Stimulated activated CD4-positive, alpha-beta T cell treated with anti-CD3 and anti-CD28 coated beads, Interleukin-12 subunit alpha, Interleukin-12 subunit beta, amount 100 ng/mL, for 4 hours (primary cell): ENCODE results near the gene OR4N2.
"Not testable (repeated sequence)": the region's sequence is repeated elsewhere in the genome, so short reads cannot be mapped to it uniquely, and the experiment has no call there.

Experiments
- DNase-seq: peaks from one replicate; pipeline ENCODE4 v3.0.0-alpha.2; 2020

Gene OR4N2, protein sequence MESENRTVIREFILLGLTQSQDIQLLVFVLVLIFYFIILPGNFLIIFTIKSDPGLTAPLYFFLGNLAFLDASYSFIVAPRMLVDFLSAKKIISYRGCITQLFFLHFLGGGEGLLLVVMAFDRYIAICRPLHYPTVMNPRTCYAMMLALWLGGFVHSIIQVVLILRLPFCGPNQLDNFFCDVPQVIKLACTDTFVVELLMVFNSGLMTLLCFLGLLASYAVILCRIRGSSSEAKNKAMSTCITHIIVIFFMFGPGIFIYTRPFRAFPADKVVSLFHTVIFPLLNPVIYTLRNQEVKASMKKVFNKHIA

DNA sequence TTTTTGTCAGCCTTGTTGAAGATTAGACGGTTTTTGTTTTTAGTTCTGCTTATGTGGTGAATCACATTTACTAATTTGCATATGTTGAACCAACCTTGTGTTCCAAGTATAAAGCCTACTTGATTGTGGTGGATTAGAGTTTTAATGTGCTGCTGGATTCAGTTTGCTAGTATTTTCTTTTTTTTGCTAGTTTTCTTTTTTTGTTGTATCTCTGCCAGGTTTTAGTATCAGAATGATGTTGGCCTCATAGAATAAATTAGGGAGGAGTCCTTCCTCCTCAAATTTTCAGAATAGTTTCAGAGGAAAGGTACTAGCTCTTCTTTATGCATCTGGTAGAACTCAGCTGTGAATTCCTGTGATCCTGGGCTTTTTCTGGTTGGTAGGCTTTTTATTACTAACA lies at the start of gene OR4N2:
TSS of gene OR4N2 (plus strand) at position 301 of the 400 bp plus-strand sequence. CDS start 23,679 bp downstream, outside the sequence.
- DNase-seq = not testable (repeated sequence)

DNA sequence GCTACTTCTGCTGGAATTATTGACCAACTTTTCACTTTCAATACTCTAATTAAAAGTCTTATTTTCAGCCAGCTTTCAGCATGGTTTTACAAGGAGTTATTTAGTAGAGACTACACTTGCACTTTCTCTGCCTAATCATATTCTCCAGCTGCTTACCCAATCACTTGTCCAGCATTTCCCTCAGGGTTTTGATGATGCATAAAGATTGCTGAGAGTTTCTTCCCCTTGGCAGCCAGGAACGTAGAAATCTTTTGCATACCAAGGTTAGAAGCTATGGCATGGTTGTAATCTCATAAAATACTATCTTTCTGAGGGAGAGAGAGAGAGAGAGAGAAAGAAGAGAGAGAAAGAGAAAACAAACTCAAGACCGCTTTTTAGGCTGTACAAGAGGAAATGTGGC lies 49.4 kb upstream of the OR4N2 start:
- DNase-seq = no peak

DNA sequence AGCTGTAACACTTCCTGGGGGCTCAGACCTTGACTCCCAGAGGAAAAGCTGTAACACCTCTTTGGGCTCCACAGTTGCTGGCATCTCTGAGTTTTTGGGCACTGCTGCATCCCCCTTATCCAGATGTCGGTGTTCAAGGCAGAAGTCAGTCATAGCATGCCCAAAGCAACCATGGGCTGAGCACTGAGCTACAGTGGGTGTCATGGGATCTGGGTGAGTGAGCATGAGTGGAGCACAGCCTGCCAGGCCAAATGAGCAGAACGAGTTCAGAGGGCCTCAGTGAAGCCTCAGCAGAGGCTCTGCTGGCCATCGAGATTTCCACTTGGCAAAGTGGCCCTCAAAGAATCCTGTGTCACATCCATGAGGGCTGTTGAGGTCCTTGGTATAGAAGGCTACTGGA lies 32.1 kb upstream of the OR4N2 start:
- DNase-seq = not testable (repeated sequence)

DNA sequence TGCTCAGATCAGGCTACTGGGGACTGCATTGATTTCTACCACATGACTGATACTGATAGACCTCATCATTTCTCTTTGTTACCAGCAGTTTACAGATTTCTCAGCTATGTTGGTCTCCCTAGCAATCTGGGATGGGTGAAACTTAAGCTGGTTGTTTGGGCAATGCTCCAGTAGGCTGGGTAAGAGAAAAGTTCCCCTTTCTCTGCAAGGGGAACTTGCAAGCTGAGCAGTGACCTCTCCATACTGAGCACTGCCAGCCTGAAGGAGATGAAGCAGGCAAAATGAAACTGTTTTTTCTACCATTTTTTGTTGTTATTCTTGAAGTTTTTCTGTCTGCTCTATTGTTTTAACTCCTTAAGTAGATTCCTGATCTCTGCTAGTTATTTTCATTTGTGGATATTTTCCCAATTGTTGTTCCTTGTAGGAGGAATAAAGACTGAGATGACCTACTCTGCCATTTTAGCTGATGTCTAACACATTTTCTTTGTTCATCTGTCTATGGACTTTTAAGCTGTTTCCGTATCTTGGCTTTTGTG lies 31.6 kb upstream of the OR4N2 start:
- DNase-seq = no peak

DNA sequence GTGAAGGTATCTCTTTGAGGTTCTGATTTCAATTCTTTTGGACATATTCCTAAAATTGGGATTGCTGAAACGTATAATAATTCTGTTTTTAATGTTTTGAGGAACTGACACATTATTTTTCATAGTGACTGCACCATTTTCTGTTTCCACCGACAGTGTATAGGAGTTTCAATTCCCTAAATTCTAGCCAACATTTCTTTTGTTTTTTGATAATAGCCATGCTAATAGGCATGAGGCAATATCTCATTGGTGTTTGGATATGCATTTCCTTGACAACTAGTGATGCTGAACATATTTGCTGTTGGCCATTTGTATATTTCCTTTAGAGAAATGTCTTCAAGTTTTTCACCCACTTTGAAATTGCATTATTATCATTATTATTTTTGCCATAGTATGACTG lies 31.1 kb upstream of the OR4N2 start:
- not testable (repeated sequence) for DNase-seq

DNA sequence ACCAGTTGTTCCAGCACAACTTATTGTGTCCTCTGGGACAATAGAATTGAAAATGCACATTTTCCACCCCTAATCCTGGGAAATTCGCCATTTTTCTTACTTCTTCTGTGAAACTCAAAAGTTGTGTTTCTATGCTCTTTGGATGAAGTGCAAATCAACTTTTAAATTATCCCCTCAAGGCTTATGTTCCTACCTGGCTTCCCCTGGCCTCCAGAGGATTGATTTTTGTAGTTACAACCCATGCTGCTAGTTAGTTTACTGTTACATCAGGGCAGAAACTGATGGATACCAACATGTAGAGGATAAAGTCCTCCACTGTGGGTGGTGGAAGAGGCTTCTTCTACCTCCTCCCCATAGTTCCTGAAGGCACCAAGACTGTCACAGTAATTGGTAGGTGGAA lies 30.4 kb upstream of the OR4N2 start, which contains the start of gene OR4M1:
TSS of gene OR4M1 (plus strand) at position 301 of the 400 bp plus-strand sequence. CDS start 6,819 bp downstream, outside the sequence.
- DNase-seq = not testable (repeated sequence)

DNA sequence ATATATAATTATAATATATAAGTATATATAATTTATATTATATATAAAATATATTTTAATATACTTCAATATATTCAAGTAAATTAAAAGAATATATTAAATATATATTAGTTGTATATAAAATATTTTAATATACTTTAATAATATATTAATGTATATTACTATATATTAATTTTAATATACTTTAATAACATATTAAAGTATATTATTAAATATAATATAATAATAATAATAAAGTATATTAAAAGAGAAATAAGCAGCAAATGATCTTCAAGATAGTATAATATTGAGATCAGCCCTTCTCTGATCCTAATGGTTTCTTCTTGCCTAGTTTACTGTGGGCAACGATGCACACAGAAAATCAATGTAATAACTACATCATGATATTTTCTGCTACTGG lies 28.0 kb upstream of the OR4N2 start:
- no peak for DNase-seq

DNA sequence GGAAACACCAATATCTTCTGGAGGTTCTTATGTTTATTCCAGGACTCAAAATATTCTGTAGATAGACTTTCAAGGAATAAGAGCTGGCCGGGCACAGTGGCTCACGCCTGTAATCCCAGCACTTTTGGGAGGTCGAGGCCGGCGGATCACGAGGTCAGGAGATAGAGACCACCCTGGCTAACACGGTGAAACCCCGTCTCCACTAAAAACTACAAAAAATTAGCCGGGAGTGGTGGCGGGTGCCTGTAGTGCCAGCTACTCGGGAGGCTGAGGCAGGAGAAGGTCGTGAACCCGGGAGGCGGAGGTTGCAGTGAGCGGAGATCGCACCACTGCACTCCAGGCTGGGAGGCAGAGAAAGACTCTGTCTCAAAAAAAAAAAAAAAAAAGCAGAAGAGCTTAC lies 17.7 kb upstream of the OR4N2 start:
- not testable (repeated sequence) for DNase-seq

DNA sequence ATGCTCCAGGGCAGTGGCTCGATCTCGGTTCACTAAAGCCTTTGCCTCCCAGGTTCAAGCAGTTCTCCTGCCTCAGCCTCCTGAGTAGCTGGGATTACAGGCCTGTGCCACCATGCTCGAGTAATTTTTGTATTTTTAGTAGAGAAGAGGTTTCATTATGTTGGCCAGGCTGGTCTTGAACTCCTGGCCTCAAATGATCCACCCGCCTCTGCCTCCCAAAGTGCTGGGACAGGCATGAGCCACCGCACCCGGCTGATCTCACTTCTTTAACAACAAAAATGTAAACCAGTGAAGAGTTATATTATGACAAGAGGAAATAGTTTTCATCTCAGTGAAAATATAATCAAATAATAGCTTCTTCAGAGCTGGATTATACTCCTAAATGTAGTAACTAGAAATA lies 16.3 kb upstream of the OR4N2 start:
- not testable (repeated sequence) for DNase-seq

DNA sequence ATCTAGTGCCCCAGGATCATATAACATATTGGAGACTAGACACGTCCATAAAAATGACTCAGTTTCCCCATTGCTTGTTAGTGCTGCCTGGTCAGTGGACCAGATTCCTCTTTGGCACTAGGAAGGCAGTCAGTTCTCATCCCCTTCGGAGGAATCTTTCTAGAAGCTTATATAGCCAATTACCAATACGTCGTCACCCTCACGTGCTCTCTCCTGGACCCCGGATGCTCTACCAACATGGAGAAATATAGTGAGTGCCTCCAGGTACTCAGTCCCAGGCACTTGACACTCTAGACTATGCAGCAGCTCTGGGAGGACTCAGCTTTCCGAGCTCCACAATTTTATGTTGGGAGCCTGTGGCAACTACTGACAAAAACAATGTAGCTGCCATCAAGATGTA lies 15.4 kb upstream of the OR4N2 start:
- DNase-seq = not testable (repeated sequence)

DNA sequence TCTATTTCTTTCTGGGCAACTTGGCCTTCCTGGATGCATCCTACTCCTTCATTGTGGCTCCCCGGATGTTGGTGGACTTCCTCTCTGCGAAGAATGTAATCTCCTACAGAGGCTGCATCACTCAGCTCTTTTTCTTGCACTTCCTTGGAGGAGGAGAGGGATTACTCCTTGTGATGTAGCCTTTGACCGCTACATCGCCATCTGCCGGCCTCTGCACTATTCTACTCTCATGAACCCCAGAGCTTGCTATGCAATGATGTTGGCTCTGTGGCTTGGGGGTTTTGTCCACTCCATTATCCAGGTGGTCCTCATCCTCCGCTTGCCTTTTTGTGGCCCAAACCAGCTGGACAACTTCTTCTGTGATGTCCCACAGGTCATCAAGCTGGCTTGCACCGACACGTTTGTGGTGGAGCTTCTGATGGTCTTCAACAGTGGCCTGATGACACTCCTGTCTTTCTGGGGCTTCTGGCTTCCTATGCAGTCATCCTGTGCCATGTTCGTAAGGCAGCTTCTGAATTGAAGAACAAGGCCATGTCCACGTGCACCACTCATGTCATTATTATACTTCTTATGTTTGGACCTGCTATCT lies 7.0 kb upstream of the OR4N2 start:
- not testable (repeated sequence) for DNase-seq

DNA sequence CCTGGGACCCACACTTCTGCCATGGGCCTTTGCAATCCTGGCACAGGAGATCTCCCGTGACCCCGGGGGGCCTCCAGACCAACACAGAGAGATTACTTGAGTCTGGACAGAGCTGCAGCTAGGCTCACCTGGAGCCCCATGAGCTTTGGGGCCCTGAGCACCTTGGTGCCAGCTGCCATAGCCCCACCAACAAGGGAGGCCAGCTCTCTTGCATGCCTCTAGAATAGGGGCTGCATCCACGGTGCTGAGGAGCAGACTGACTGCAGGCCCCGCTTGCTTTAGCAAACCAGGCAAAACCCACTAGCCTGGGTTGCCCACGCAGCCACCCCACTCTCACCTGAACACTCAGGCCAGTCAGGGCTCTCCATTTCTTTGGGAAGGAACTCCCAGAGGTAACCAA lies 3.7 kb upstream of the OR4N2 start:
- DNase-seq = no peak

DNA sequence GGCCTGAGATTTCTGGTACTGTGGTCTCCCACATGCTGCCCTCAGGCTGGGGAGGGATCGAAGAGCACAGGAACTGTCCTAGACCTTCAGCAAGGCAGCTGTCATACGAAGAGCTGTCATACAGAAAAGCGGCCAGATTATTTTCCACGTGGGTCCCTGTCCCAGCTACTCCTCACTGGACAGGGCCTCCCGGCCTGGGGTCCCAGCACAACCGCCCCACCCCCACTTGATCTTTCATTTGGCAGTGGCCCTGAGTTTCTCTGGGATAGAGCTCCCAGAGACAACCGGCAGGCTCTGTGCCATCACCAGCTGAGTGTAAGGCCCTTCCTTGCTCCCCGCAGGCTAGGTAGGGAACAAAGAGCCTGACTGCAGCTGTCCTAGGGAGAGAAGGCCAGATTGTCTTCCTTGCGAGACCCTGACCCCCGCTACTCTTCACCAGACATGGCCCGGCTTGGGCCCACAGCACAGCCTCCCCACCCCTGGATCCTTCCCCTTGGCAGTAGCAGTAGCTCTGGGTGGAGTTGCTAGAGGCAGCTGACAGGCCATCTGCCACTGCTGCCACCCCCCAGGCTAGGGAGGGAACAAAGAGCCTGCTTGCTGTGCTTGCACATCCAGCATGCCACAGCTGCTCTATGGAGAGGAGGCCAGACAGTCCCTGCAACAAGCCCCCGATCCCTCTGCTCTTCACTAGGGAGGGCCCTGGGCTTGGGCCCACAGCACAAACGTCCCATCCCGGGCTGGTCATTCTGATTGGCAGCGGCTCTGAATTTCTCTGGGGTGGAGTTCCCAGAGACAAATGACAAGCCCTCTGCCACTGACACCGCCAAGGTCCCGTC lies 3.1 kb upstream of the OR4N2 start:
- no peak for DNase-seq

DNA sequence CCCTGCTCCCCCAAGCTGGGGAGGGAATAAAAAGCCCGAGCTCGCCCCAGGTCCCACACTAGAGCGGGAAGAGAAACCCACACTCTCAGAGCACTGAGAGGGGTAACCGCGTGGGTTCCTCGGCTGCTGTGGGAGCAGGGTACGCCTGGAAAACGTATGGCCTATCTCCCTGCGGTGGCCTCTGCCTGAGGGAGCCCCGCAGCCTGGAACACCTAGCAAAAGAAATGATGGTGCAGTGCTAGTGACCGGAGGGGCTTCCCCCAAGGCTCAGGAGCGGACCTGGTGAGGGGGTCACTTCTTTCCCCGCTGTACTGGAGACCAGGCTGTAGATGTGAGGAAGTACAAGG lies 2.5 kb upstream of the OR4N2 start:
- DNase-seq = no peak

DNA sequence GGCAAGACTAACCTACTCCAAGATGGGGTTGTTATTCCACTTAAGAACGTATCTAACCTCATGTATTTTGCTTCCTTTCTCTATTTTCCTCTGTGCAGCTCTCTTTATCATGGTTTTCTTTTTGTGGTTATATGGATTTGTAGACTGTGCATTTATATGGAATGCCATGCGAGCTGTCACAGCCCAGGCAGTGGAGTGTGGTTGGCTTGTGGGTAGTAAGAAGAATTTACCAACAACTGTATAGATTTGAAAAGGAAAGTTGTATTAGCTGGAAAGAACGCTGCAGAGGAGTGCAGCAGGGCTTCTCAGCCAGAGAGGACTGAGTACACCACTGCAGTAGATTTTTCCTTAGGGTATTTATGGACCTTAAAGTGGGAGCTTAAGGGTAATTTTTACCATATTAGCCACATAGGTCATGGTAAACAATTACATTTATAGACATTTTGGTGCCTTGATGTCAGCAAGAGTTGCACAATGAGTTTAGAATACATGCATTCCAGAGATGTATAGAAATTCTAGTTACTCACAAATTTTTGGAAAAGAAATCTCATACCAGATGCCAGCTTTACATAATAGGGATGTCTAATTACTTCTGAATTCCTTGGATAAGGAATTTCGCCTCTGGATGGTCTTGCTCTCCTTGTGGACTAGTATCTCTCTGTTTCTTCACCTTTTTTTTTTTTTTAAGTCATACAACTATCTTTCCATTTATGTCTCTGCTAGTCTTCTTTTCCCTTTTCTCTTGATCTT lies 9.8 kb downstream of the OR4N2 start:
- not testable (repeated sequence) for DNase-seq

DNA sequence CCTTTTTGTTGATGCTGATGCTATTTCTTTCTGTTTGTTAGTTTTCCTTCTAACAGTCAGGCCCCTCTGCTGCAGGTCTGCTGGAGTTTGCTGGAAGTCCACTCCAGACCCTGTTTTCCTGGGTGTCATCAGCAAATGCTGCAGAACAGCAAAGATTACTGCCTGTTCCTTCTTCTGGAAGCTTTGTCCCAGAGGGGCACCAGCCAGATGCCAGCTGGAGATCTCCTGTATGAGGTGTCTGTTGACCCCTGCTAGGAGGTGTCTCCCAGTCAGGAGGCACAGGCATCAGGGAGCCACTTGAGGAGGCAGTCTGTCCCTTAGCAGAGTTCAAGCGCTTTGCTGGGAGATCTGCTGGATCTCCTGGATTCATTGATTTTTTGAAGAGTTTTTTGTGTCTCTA lies 16.3 kb downstream of the OR4N2 start:
- DNase-seq = not testable (repeated sequence)

DNA sequence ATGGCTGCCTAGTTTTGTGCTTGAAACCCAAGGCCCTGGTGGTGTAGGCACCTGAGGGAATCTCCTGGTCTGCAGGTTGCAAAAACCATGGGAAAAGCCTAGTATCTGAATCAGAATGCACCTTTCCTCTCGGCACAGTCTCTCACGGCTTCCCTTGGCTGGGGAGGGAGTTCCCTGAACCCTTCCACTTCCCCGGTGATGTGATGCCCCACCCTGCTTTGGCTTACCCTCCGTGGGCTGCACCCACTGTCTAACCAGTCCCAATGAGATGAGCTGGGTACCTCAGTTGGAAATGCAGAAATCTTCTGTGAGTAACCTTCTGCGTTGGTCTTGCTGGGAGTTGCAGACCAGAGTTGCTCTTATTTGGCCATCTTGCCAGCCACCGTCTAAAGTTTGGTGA lies 17.4 kb downstream of the OR4N2 start:
- not testable (repeated sequence) for DNase-seq

DNA sequence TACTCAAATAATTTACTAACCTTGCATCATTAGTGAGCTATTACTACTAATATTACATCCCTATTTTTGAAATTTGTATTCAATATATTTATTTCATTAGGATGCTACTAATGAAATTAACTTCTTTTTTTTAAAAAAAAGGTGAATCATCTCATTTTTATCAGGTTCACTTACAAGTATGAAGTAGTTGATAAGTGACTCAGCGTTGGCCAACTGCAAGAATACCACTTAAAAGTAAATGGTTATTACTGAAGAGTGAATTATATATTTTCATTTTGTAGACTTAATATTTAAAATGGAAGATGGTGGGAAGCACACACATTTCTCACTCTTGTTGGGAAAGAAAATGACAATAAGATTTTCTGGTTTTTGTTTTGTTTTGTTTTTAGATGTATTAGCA lies 19.6 kb downstream of the OR4N2 start:
- DNase-seq = no peak

DNA sequence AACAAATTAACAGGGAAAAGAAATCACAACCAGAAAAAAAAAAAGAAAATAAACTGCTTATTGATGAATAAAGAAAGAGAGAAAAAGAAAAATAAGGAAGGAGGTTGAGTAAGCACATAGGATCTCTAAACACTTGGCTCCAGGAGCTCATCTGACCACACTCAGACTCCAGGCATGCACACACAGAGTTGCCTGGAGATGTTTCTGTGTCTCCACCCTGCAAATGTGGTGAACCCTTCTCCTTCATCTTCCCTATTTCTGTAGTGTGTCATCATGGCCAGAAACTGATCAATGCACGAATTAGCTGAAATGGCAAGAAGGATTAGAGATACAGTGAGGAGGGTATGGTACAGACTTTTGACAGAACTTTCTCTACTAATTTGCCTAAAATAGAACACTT lies 20.2 kb downstream of the OR4N2 start:
- no peak for DNase-seq

DNA sequence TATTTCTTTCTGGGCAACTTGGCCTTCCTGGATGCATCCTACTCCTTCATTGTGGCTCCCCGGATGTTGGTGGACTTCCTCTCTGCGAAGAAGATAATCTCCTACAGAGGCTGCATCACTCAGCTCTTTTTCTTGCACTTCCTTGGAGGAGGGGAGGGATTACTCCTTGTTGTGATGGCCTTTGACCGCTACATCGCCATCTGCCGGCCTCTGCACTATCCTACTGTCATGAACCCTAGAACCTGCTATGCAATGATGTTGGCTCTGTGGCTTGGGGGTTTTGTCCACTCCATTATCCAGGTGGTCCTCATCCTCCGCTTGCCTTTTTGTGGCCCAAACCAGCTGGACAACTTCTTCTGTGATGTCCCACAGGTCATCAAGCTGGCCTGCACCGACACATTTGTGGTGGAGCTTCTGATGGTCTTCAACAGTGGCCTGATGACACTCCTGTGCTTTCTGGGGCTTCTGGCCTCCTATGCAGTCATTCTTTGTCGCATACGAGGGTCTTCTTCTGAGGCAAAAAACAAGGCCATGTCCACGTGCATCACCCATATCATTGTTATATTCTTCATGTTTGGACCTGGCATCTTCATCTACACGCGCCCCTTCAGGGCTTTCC lies 24.2 kb downstream of the OR4N2 start:
- DNase-seq = not testable (repeated sequence)

DNA sequence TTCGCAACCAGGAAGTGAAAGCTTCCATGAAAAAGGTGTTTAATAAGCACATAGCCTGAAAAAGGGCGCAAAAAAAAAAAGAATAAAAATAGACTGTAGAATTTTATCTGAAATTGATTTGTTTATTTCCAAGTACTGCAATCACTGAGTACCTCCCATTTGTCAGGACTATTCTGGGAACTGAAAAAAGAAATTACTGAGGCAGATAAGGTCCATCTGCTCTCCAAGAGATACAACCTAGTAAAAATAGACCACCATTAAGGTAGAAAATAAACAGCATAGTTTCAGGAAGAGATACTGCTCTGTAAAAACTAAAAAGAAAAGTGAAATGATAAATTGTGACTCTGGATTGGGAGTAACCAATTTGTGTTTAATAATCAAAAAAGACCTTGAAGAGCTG lies 24.7 kb downstream of the OR4N2 start:
- DNase-seq = no peak

DNA sequence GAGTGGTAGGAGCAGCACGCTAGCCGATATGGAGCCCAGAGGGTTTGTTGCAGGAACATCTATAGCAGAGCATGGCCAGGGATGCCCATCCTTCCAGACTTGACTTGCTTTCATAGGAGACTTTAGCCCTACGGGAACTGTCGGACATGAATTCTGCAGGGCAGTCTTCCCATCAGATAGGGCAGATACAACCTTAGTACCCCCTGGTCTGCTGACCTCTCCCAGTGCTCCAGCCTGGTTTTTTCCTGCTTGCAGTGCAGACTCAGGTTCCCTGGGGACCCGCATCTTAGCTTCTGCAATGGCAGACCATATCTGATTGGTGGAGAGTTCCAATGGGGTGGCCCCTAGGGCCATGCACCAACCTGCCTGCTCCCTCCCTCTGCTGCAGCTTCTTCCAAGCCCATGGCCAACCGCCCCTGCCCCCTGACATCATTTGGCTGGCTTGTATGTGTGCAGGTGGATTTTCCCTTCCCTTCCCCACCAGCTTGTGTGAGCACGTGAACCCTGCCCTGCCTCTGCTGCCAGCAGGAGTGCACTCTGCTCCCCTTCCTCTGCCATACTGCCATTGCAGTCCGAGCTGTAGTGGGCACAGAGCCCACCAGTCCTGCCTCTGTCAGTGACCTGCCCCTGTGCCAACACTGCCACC lies 30.8 kb downstream of the OR4N2 start:
- DNase-seq = not testable (repeated sequence)
